Measurements from ENCODE around the gene IL3RA.

- TF ChIP-seq CTCF (IDR thresholded peaks at IDR 0.05; ENCODE audit: low read length), result no peak
- TF ChIP-seq EZH2 (optimal IDR thresholded peaks at IDR 0.05; ENCODE audit: low read depth, low read length), result no peak
- TF ChIP-seq EZH2phosphoT487 (IDR thresholded peaks at IDR 0.05; ENCODE audit: low read length), result no peak
Measured at GRCh38 chrX:1411326-1411725, 74.7 kb downstream of the IL3RA start.

Data from MM.1S (cell line).